Measurements from ENCODE around the gene PIMREG.

GRCh38 chr17:6485646-6486412 is 41.6 kb downstream of the PIMREG start:
- TF ChIP-seq CTCF (IDR thresholded peaks at IDR 0.05) (no peak), REST (IDR thresholded peaks at IDR 0.05; ENCODE audit: insufficient read depth in 1 of 2, low read depth in 2 of 2, low read length in 1 of 2) (no peak)
